ENCODE results near the gene CD200R1L.
"Not testable (repeated sequence)": the region's sequence is repeated elsewhere in the genome, so short reads cannot be mapped to it uniquely, and the experiment has no call there.

Gene CD200R1L, protein sequence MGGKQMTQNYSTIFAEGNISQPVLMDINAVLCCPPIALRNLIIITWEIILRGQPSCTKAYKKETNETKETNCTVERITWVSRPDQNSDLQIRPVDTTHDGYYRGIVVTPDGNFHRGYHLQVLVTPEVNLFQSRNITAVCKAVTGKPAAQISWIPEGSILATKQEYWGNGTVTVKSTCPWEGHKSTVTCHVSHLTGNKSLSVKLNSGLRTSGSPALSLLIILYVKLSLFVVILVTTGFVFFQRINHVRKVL
- 0 to 0.24 reads per million in 2 donors for total RNA-seq

DNA sequence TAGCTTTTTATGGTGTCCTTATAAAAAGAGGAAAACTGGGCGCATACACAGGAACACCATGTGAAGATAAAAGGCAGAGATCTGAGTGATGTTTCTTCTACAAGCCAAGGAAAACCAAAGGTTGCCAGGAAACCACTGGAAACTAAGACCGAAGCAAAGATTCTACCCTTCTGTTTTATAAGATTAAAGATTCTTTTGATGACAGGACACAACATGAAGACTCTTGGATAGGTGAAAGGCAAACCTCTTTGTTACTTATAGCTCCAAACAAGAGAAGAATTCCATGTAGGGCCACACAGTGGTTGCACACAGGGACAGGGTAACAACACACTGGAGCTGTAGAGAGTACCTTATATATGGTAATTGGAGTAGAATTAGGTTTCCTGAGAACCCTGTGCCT, at the start of gene CD200R1L:
TSS of gene CD200R1L (minus strand) at position 101 of the 400 bp plus-strand sequence. CDS start 17,497 bp downstream, outside the sequence.
- no peak for DNase-seq

DNA sequence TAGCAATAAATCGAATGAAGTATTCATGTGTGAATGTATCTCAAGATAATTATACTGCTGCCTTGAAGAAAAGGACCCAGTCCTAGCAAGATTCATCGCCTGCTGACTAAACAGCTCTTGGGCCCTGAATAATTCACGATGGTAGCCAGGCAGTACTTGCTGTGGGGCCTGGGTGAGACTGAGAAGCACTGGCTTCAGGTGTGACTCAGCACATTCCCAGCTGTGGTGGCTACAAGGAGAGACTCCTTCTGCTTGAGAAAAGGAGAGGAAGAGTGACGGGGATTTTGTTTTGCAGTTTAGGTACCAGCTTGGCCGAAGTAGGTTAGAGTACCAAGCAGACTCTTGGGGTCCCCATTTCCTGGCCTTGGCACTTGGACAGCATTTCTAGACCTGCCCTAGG, 47.6 kb upstream of the CD200R1L start:
- no peak for DNase-seq

DNA sequence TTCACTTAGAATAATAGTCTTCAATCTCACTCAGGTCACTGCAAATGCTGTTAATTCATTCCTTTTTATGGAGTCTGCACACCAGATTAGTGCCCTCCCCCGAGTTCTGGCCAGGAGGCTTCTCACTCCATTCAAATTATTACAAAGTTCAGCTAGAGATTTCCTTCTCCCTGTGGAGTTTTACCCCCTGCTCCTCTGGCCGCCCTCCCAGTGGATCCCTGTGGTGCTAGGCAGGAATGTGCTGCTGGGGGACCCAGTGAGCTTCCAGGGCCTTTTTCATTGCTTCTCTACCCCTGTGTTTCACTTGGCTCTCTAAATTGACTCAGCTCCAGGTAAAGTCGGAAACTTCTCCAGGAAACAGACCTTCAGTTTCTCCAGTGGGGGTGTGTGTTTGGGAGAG, 42.7 kb upstream of the CD200R1L start:
- DNase-seq, result no peak

DNA sequence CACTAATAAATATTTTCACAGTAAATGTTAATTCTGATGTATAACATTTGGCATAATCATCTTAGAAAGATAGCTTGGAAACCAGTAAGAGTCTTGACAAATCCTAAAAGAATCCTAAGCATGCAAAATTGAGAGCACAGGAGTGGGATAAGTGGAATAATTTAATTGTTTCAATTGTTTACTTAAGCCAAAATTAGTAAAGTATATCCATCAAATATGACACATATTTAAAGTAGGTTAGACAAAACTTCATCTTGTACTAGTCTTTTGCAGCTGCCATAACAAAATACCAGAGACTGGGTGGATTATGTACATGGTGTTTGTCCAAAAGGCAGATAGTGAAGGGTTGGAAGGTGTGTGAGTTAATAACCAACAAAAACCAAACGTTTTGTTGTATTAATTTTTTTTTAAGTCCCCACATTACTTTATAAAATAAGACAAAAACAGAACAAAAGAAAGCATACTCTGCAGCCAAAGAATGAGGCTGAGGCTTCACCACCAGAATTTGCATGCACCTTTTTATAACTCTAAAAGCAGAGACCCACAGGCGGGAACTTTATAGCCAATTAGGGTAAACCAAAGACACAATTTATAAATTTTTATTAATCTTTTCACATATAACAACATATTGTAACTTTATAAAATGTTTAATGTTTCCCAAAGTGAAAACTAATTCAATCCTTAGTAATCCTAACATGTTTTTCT, 41.9 kb upstream of the CD200R1L start:
- no peak for DNase-seq

DNA sequence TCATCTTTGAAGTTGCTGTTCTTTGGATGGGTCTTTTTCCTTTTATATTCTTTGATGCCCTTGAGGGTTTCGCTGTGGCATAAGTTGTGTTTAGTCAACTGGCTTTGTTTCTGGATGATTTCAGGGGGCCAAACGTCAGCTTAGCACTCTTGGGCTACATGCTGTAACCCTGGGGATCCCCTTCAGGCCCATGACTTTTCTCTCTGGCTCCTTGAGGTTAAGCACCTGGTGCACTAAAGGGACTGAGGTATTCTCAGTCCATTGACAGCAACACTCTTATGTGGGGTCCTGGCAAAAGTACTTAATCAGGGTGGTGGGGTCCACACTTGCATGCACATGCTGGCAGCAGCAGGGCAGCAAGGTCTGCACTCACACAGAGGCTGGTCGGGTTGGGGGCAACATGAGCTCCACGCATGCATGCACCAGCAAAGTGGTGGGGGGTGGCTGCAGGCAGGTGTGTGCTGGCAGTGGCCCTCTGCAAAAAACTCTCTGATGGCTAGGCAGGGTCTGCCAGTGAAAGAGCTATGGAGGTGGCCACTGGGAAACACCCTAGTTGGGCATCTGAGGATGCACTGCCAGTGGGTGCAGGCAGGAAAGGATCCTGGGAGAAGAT, 38.1 kb upstream of the CD200R1L start:
- DNase-seq, result no peak

DNA sequence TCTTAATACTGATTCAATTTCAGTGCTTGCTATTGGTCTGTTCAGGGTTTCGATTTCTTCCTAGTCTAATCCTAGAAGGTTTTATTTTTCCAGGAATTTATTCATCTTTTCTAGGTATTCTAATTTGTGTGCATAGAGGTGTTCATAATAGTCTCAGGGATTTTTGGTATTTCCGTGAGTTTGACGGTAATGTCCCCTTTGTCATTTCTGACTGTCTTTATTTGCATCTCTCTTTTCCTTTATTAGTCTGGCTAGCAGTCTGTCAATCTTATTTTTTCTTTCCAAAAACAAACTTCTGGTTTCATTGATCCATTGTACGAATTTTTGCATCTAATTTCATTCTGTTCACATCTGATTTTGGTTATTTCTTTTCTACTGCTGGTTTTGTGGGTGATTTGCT, 35.2 kb upstream of the CD200R1L start:
- DNase-seq, result no peak

DNA sequence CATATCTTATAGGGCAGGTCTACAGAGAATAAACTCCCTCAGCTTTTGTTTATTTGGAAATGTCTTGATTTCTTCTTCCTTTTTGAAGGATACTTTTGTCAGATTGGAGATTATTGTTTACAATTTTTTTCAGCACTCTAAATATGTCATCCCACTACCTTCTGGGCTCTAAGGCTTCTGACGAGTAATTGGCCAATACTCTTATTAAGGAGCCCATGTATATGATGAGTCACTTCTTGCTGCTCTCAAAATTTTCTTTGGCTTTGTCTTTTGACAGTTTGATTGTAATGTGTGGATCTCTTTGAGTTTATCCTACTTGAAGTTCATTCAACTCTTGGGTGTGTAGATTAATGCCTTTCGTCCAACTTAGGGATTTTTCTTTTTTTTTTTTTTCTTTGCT, 28.9 kb upstream of the CD200R1L start:
- no peak for DNase-seq

DNA sequence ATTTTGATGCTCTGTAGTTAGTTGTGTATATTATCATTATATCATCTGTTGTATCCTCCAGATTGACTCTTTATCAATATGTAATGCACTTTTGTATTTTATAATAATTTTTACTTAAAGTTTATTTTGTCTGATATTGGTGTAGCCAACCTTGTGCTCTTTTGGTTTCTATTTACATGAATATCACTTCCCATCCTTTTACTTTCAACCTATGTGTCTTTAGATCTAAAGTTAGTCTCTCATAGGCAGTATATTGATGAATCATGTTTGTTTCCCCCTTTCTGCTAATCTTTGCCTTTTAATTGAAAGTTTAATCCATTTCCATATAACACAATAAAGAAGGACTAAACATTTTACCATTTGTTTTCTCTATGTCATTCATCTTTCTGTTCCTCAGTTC, 28.1 kb upstream of the CD200R1L start:
- no peak for DNase-seq

DNA sequence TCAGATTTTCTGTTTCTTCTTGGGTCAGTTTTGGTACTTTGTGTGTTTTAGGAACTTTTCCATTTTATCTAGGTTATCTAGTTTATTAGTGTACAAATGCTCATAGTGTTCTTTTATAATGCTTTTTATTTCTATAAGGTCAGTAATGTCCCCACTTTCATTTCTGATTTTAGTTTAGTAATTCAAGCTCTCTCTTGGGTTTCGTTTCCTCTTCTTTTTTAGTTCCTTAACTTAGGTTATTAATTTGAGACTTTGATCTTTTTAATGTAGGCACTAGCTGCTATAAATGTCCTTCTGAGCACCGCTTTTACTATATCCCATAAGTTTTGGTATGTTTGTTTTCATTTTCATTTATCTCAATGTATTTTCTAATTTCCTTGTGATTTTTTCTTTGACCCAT, 27.0 kb upstream of the CD200R1L start:
- no peak for DNase-seq

DNA sequence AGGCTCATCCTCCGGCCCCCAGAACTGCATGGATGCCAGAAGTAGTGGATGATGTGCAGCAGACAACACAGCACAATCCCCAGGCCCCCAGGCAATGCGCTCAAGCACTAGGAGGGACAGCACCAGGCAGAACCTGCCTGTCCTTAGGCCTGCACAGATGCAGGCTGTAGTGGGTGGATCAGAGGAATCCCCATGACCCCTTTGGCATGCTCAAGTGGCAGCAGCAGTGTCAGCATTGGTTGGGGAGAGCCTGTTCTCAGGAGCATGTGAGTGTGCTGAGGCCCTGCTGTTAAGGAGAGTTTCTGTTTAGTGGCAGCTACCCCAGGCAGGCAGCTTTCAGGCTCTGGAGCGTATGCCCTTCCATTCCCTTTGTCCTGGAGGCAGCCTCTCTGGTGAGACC, 25.1 kb upstream of the CD200R1L start:
- no peak for DNase-seq

DNA sequence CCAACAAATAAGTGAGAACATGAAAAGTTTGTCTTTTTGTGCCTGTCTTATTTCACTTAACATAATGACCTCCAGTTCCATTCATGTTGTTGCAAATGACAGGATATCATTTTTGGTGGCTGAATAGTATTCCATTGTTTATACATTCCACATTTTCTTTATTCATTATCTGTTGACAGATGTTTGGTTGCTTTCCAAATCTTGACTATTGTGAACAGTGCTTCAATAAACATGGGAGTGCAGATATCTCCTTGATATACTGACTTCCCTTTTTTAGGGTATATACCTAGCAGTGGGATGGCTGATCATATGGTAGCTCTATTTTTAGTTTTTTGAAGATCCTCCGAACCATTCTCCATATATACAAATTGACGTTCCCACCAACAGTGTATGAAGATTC, 19.1 kb upstream of the CD200R1L start:
- no peak for DNase-seq

DNA sequence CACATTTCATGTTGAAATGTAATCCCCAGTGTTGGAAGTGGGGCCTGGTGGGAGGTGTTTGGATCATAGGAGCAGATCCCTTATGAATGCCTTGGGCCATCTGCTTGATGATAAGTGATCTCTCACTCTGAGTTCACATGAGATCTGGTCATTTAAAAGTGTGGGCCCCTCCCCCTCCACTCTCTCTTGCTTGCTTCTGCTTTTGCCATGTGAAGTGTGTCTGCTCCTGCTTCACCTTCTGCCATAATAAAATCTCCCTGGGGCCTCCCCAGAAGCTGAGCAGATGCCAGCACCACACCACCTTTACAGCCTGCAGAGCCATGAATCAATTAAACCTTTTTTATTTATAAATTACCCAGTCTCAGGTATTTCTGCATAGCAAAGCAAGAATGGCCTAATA, 14.2 kb upstream of the CD200R1L start:
- no peak for DNase-seq

DNA sequence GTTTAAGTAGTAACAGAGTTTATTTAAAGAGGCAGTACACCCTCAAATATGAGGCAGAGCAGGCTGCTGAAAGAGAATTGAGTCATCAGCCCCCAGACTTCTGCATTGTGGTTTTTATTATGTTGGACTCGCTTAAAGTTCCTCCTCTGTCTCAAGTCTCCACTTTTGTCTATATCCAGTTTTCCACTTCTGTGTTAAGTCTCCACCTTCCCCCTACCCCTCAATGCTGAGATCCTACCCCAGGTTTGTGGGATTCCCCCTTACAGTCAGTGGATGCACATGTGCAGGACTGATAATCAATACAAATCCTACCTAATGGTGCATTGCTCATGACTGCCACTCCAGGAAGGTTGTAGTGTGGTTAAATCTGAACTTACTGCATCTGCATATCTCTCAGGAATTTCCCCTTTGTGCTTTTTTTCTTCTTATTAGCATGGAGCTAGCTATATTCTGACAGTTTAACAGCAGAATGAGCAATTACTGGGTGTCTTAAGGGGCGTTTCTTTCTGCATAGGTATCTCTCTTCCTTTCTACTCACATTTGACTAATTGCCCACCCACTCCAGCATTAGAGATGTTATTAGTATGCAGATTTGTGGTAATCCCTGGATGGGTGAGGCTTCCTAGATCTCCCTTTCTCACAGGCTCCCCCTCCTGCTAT, 11.9 kb upstream of the CD200R1L start:
- DNase-seq, result no peak

DNA sequence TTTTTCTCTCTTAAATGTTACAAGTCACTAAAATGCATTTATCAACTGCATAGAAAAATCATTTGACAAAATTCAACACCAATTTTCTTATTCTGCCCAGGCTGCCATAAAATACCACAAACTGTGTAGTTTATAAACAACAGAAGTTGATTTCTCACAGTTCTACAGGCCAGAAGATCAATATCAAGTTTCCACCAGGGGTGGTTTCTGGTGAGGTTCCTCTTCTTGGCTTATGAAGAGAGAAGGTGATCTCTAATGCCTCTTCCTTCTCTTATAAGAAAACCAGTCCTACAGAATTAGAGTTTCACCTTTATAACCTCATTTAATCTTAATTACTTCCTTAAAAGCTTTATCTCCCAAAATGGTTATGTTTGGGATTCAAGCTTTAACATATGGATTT, 10.9 kb upstream of the CD200R1L start:
- no peak for DNase-seq

DNA sequence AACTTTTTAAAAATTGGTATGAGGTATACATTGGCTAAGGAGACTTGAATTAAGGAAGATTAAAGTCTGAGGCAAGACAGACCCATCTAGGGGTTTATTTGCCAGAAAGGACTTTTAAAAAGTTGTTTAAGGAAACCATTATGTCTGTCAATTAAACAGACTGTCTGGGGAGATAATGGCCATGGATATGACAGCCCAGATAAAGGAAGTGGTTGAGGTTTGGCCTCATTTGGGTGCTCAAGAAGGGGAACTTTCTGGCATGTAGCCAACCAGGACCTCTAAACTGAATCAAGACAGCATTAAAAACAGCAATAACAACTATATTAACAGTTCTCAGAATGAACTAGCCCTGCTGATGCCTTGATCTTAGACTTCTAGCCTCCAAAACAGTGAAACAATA, 9.9 kb upstream of the CD200R1L start:
- DNase-seq, result no peak

DNA sequence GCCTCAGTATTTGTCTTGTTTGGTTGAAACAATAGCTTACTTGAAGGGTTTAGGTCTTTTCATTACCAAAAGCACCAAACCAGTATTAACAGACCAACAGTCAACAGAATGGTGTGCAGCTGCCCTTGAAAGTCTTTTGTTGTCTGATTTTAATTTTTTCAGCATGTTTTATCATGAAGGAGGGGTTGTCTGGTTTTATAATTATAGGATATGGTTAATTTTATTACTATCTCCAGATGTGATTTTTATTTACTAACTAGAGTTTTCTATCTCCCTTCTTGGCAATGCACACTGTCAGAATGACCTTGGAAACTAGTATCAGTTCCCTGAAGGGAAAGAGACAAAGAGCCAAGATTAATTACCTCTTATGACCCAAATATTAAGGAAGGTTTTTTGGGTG, 9.2 kb upstream of the CD200R1L start:
- DNase-seq, result no peak

DNA sequence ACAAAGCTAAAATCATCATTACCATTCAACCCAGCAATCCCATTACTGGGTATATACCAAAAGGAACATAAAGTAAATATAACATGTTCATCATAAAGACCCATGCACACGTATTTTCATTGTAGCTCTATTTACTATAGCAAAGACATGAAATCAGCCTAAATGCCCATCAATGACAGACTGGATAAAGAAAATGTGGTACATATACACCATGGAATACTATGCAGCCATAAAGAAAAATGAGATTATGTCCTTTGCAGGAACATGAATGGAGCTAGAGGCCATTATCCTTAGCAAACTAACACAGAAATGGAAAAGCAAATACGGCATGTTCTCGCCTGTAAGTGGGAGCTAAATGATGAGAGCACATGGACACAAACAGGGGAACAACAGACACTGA, 8.4 kb upstream of the CD200R1L start:
- DNase-seq, result not testable (repeated sequence)

DNA sequence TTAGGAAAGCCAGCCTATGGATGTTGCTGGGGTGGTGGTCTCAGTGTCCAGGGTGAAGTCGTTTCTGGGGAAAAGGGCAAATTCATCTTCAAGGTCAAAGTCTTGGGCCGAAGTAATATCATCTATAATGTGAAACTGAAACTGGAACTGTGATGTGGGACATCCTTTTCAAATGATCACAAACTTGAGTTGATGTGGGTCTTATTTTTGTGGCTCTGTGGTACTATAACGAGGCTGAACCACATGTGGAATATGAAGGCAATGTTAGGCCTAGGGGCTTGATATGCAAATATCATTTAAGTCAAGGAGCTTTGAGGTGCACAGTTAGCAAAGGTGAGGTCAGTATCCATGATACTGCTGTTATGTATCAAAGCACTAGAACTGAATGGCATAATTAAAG, 1.5 kb upstream of the CD200R1L start:
- DNase-seq, result no peak

DNA sequence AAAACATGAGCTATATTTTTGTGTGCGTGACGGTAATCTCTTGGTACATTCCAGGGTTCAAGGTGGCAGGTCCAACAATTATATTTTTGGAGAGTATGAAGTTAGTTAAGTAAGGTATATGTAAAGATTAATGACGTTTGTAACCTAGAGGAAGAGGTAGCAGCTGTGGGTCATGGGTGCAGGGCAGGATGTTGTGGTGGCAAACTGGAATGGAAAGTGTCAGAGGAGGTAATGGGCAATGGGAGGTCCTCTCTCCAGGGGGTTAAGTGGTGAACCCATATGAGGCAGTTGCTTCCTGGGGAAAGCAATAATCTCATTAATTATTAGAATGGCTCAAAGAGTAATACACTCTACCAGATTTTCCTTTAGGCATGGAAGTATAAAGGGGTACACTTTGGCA, 1.0 kb upstream of the CD200R1L start:
- DNase-seq, result no peak

DNA sequence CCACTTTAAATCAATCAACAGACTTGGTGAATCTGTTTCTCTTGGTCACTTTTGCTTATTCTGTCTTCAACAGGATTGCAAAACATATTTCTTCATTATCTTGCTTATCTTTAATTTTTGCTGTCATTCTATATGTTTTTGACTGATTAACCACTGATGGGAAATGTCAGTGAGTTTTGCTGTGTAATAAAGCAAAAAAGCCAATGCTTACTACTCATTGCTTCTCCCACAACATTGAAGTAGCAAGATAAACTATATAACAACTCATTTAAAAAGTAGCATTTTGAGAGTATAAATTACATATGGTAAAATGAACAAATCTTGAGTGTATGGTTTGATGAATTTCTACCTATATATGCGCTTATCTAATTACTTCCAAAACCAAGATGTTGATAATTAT, 892 bp downstream of the CD200R1L start:
- DNase-seq, result no peak

DNA sequence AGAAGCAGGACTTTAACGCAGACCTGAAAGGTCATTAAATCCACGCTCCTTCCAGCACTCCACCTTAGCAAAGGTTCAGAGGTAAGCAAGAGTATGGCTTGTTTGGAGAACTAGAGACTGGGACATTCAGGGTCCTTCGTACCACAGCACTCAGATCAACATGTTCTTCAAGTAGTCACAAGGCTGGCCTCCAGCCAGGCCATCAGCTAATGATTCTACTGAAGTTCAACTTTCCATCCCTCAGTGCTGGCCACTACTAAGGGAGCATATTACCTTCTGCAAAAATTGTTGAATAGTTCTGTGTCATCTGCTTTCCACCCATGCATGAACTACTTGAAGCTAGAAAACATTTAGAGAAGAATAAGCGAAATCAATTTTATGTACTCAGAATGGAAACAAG, 17.6 kb downstream of the CD200R1L start:
- no peak for DNase-seq

DNA sequence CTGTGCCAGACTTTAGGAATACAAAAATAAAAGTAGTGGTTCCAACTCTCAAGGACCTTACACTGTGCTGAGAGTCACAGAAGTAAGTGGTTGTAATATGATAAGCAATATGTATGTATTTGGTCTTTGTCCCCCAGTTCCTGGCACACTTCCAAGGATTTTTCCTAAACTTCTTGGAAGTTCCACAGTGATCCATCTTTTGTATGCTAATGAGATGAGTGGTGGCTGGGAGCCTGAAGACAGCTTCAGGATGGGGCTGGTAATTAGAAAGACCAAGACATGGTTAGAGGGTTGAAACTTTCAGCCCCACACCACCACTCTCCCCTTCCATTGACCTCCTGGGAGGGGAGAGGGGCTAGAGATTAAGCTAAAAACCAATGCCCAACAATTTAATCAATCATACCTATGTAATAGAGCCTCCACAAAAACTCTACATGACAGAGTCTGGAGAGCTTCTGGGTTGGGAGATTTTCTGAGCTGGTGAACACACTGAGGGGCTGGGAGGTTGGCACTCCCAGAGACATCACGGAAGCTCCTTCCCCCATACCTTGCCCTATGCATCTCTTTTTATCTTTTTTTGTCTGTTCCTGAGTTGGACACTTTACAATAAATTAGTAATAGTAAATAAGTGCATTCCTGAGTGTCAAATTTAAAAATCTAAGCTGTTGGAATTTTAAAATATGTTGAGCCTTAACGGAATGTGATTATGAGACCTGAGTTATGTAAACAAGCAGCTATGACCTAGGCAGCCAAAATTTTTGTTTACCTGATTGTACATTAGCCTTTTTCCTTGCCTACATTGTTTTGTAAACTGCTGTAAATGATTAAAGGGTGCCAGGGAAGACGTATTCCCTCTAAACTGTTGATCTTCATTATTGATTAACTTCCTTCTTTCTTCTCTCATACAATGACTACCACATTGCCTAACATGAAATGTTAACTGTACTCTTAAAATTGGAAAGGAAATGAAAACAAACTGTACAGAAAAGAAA, 24.3 kb downstream of the CD200R1L start:
- DNase-seq, result no peak

DNA sequence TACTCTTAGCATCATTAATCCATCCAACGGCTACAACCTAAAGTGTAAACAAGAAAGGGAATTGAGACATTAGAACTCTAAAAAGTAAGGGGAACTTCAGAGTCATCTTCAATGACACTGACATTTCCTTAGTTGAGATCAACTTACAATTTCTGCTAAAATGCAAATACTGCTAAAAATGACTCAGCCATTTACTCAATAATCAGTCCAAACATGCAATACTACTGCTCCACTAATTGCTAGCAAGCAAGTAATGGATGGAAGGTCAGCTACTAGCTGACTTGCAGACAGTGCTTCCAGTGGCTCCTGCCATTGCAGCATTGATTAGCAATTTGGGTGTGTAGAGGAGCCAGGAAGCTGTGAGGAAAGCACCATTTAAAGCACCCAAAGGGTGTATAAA, 28.4 kb downstream of the CD200R1L start:
- DNase-seq, result no peak
